HEK293T (cell line): ENCODE results near the gene ATP5IF1.

Experiments used
- CTCF ChIA-PET: fragments of 350-600 bp; formaldehyde crosslinking; extraction: SDS; loops from one replicate; lab custom pipeline; 2021; ENCODE audit warnings: antibody characterized with exemption, inconsistent platforms; lab: Yijun Ruan, JAX
- POLR2A ChIA-PET: fragments of 350-600 bp; formaldehyde crosslinking; extraction: SDS; loops from one replicate; lab custom pipeline; 2020; ENCODE audit warnings: antibody characterized with exemption, inconsistent platforms; lab: Yijun Ruan, JAX
- DNase-seq: peaks from one replicate; pipeline ENCODE4 v3.0.0; 2012; ENCODE audit warnings: mixed read lengths; ENCODE audit errors: extremely low spot score
- ARNT ChIP-seq: fragments of 450-650 bp; IDR thresholded peaks from 2 replicates; pipeline ENCODE4 v1.6.1; 2017; ENCODE audit warnings: mild to moderate bottlenecking
- BHLHE40 ChIP-seq: fragments of 450-650 bp; IDR thresholded peaks from 2 replicates; pipeline ENCODE4 v1.6.1; 2016; ENCODE audit warnings: mild to moderate bottlenecking, moderate library complexity, borderline replicate concordance
- CTBP1 ChIP-seq: fragments of 450-650 bp; IDR thresholded peaks from 2 replicates; pipeline ENCODE4 v1.6.1; 2016; ENCODE audit warnings: borderline replicate concordance
- ELF4 ChIP-seq: fragments of 450-650 bp; IDR thresholded peaks from 2 replicates; pipeline ENCODE4 v1.6.1; 2017; ENCODE audit warnings: antibody characterized with exemption
- FOXA1 ChIP-seq: fragments of 450-650 bp; IDR thresholded peaks from 2 replicates; pipeline ENCODE4 v1.6.1; 2016; ENCODE audit warnings: mild to moderate bottlenecking
- FOXK2 ChIP-seq: fragments of 450-650 bp; IDR thresholded peaks from 2 replicates; pipeline ENCODE4 v1.6.1; 2016; ENCODE audit warnings: mild to moderate bottlenecking
- FOXM1 ChIP-seq: fragments of 450-650 bp; IDR thresholded peaks from 2 replicates; pipeline ENCODE4 v1.6.1; 2017; ENCODE audit warnings: mild to moderate bottlenecking, borderline replicate concordance
- HDGF ChIP-seq: fragments of 450-650 bp; IDR thresholded peaks from 2 replicates; pipeline ENCODE4 v1.6.1; 2017; ENCODE audit warnings: antibody characterized with exemption, borderline replicate concordance
- L3MBTL2 ChIP-seq: fragments of 450-650 bp; conservative IDR thresholded peaks from 2 replicates; pipeline ENCODE4 v1.6.1; 2016; ENCODE audit warnings: mild to moderate bottlenecking
- LEF1 ChIP-seq: fragments of 450-650 bp; IDR thresholded peaks from 2 replicates; pipeline ENCODE4 v1.6.1; 2017; ENCODE audit warnings: mild to moderate bottlenecking, borderline replicate concordance
- NFRKB ChIP-seq: fragments of 450-650 bp; IDR thresholded peaks from 2 replicates; pipeline ENCODE4 v1.6.1; 2016; ENCODE audit warnings: mild to moderate bottlenecking, moderate library complexity
- SP1 ChIP-seq: fragments of 450-650 bp; IDR thresholded peaks from 2 replicates; pipeline ENCODE4 v1.6.1; 2017
- SUZ12 ChIP-seq: fragments of 450-650 bp; IDR thresholded peaks from 2 replicates; pipeline ENCODE4 v1.6.1; 2016; ENCODE audit warnings: mild to moderate bottlenecking
- TARDBP ChIP-seq: fragments of 450-650 bp; IDR thresholded peaks from 2 replicates; pipeline ENCODE4 v1.6.1; 2016
- ZNF384 ChIP-seq: fragments of 450-650 bp; IDR thresholded peaks from 2 replicates; pipeline ENCODE4 v1.6.1; 2016
- TF ChIP-seq, protein P1 (sequence below): fragments of 450-650 bp; IDR thresholded peaks from 2 replicates; pipeline ENCODE4 v1.6.1; 2016

ATP5IF1 gene

DNA sequence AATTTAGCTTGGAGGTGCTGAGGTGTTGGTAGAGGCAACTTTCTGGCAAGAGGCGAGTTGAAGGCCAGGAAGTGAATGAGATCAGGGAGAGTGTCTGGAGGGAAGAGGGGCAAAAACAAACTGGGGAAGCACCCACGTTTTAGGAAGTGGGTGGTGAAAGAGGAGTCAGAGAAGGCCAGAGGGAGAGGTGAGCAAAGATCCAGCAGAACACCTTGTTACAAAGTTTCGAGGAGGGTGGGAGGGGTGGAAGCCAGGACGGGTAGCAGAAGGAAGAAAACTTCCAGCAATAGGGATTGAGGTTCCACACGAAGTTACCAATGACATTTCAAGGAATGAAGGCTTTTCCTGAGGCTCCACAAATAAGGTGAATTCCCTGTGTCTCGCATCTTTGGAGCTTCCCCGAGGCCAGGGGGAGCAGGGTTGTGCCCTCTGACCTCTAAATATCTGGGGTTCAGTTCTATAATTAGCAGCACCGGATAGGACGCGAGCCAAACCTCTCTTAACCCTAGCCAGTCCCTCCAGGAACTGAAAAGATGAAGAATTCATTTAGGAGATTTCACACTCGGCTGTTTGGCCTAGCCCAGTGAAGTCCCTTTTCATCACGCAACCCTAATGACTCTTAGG, 22.8 kb downstream of the ATP5IF1 start:
- CTCF ChIA-PET, result interaction anchor here (0.6 to 2.2 kb wide), 2 partner anchors 10 to 30 kb away, joined by 3 to 20 read pairs; no protein-coding TSS in a partner anchor
- POLR2A ChIA-PET, result interaction anchor here (0.6 to 7.2 kb wide), 11 partner anchors 9 to 923 kb away, joined by 3 to 89 read pairs (median 5); partner anchors contain the start of genes ATP5IF1, EYA3, MED18 and PHACTR4
- no peak for TF ChIP-seq HDGF
- TF ChIP-seq FOXK2, result no peak
- no peak for TF ChIP-seq SUZ12
- TF ChIP-seq, protein P1, sequence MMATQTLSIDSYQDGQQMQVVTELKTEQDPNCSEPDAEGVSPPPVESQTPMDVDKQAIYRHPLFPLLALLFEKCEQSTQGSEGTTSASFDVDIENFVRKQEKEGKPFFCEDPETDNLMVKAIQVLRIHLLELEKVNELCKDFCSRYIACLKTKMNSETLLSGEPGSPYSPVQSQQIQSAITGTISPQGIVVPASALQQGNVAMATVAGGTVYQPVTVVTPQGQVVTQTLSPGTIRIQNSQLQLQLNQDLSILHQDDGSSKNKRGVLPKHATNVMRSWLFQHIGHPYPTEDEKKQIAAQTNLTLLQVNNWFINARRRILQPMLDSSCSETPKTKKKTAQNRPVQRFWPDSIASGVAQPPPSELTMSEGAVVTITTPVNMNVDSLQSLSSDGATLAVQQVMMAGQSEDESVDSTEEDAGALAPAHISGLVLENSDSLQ, result no peak
- TF ChIP-seq FOXM1, result no peak
- no peak for TF ChIP-seq FOXA1
- no peak for TF ChIP-seq ZNF384
- TF ChIP-seq ELF4, result no peak
- no peak for TF ChIP-seq SP1
- no peak for TF ChIP-seq NFRKB
- no peak for TF ChIP-seq TARDBP
- no peak for DNase-seq

DNA sequence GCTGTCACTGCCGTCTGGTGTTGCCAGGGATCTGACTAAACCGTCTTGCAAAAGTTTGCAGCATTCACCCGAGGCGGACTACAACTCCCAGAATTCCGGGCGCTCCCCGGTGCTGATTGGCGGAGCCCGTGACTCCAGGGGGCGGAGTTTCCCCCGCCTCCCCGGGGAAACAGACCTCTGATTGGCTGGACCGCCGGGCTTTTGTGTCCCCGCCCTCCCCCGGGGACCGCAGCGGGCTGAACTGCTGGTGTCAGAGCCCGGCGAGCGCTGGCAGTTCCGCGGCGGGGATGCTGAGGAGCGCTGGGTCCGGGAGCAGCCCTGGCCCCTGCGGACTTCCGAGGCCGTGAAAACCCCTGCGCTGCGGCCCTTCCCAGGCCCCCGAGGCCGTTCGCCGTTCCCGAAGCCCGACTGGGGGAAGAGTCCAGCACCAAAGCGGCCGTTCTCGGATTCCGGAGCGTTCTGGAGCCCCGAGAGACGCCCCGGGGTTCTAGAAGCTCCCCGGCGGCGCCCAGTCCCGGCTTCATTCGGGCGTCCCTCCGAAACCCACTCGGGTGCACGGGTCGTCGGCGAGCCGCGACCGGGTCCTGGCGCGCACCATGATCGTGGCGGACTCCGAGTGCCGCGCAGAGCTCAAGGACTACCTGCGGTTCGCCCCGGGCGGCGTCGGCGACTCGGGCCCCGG, 23.5 kb downstream of the ATP5IF1 start, which contains the start of gene SESN2:
SESN2 (plus strand) TSS at position 267 of the 682 bp plus-strand sequence; CDS start at position 597, 330 bp downstream.
- ChIA-PET CTCF (interaction anchor here (0.7 to 2.2 kb wide), 3 partner anchors 10 to 23 kb away, joined by 3 to 20 read pairs (median 5); partner anchors contain the start of gene ATP5IF1), POLR2A (interaction anchor here (0.7 to 7.2 kb wide), 16 partner anchors 10 to 171 kb away, joined by 3 to 89 read pairs (median 4); partner anchors contain the start of genes ATP5IF1, EYA3, MED18 and PHACTR4)
- DNase-seq, result peak; percentile 100
- TF ChIP-seq ELF4 (peak; percentile 92; the same call in 1 of the 2 replicates), BHLHE40 (no peak)
- TF ChIP-seq, protein P1, result peak; percentile 90

DNA sequence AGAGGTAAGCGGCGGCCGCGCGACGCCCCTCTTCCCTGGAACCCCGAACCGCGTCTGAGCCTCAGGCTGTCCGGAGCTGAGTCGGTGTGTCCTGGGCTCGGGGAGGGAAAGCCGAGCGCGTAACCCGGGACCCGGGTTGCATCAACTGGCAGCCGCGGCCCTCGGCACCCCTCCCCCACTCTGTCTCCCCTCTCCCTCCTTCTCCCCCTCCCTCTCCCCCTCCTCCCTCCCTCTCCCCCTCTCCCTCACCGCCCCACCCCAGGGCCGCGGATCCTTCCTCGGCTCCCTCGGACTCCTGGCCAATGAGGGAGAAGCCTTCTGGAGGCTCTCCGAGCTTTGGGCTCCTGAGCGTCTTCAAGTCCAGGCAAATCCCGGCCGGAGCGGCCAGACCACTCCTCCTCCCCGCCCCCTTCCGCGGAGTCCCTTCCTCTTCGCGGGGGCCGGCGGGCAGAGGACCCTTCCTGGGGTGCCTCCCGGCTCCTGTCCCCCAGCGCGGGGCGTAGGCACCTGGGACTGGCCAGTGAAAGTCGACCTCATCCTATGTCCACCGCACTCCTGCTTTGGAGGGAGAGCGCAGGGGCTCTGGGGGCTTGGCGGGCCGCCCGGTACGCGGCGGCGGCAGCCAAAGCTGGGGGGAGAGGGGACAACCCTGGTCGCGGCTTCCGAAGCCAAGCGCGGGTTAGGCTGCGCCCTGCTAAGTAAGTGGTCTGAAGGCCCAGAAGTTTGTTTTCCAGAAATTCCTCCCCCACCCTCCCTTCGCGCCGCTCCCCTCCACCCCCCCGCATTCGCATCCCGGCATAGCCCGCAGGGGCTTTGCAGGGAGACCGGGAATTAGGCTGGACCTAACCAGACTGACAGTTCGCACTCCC, 24.2 kb downstream of the ATP5IF1 start:
- ChIA-PET POLR2A (interaction anchor here (0.7 to 7.2 kb wide), 16 partner anchors 9 to 172 kb away, joined by 3 to 89 read pairs (median 4); partner anchors contain the start of genes ATP5IF1, EYA3, MED18 and PHACTR4), CTCF (interaction anchor here (0.7 to 1.1 kb wide), 2 partner anchors 12 to 24 kb away, joined by 3 to 5 read pairs; partner anchors contain the start of gene ATP5IF1)
- peak; percentile 78 for DNase-seq
- TF ChIP-seq L3MBTL2, result no peak

DNA sequence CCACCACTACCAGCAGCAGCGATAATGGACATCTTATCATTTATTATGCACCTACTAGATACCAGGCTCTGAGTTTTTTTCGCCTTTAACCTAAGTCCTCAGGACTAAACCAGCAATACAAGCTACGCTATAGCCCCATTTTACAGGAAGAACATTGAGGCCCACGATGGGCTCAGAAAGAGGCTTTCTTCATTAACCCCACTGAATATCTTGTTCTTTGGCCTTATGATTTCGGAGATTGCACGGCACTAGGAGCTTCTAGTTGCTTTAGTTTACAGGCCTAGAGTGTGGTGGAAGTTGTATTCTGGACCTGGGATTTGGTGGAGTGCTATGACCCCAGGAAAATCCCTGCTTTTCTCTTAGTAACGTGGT, 24.9 kb downstream of the ATP5IF1 start:
- POLR2A ChIA-PET, result interaction anchor here (1.2 to 7.2 kb wide), 7 partner anchors 8 to 108 kb away, joined by 4 to 89 read pairs (median 8); partner anchors contain the start of genes ATP5IF1, MED18 and PHACTR4
- TF ChIP-seq L3MBTL2 (no peak), FOXM1 (no peak; the same call in 1 of the 2 replicates), CTBP1 (no peak), LEF1 (no peak), ZNF384 (no peak), ELF4 (no peak), TARDBP (no peak), ARNT (no peak), SP1 (no peak), FOXK2 (no peak), SUZ12 (no peak), BHLHE40 (no peak), HDGF (no peak)
- CTCF ChIA-PET, result no interaction called here
- DNase-seq, result no peak

DNA sequence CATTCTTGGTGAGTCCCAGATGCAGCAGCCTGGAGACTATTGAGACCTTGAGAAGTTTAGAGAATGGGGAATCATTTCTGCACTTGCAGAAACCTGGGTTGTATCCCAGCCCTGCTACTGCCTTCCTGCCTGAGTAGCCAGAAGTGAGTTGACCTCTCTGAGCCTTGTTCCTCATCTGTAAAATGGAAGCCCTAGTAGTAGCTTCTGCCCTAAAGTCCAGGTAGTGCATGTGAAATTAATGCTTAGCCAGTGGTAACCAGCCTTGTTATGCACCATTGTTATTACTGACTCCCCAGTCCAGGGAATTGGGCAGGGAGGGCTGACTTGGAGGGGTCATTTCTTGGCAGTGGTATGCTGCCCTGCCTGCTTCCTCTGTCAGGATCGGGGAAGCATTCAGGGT, 29.0 kb downstream of the ATP5IF1 start:
- no peak for DNase-seq
- ChIA-PET CTCF (interaction anchor here (2.7 kb wide), 1 partner anchor 16 kb away, joined by 8 read pairs; no protein-coding TSS in a partner anchor), POLR2A (interaction anchor here (2.2 to 2.8 kb wide), 2 partner anchors 16 to 64 kb away, joined by 13 to 14 read pairs; partner anchors contain the start of gene MED18)
- no peak for TF ChIP-seq TARDBP
- 0 out of 2 replicates have a peak, but pooled peaks have one; percentile 69 for TF ChIP-seq HDGF

DNA sequence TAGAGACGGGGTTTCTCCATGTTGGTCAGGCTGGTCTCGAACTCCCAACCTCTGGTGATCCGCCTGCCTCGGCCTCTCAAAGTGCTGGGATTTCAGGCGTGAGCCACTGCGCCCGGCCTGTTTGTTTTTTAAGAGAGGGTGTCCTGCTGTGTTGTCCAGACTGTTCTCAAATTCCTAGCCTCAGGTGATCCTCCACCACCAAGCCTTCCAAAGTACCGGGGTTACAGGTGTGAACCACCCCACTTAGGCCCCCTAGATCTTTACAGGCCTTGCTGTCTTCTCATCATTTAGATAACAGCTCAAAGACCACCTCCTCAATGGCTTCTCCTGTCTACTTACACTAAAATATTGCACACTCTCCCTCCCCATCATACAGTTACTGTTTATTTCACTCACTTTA, 29.7 kb downstream of the ATP5IF1 start:
- ChIA-PET POLR2A (interaction anchor here (1.8 to 2.8 kb wide), 2 partner anchors 17 to 30 kb away, joined by 6 to 14 read pairs; partner anchors contain the start of gene ATP5IF1), CTCF (interaction anchor here (2.7 kb wide), 1 partner anchor 17 kb away, joined by 8 read pairs; no protein-coding TSS in a partner anchor)
- TF ChIP-seq FOXM1 (no peak), LEF1 (no peak), NFRKB (no peak), ARNT (no peak), ELF4 (no peak), BHLHE40 (no peak)
- no peak for DNase-seq
